Erythroblast (primary cell): ENCODE data around the gene CALML3.

Experiments used
- GATA1 ChIP-seq: IDR thresholded peaks from 2 replicates; pipeline ENCODE4 v1.6.1; 2011; ENCODE audit warnings: low read depth, mild to moderate bottlenecking, control low read depth, low read length, moderate library complexity
- POLR2A ChIP-seq: IDR thresholded peaks from 2 replicates; pipeline ENCODE4 v1.6.1; 2011; ENCODE audit warnings: mild to moderate bottlenecking, low read length

GRCh38 chr10:5515948-5516761 lies 8.6 kb upstream of the CALML3 start:
- no peak for TF ChIP-seq POLR2A
- TF ChIP-seq GATA1: no peak
